Psoas muscle (tissue), 8 donors: ENCODE measurements around the gene ATP8B1. TPM values are rescaled to one million over a fixed set of nuclear protein-coding genes. Genes with fewer than 3 reads are reported as not detected.

Source experiments
- ATAC-seq, 4 donors: fragments of 200-7000 bp; cut with Tn5 transposase; one replicate each; pipeline ENCODE4 v1.9.1; 2020; ENCODE audit warnings: moderate library complexity in 3 of 4, mild to moderate bottlenecking in 2 of 4
- DNase-seq, 2 donors: peaks; one replicate each; pipeline ENCODE4 v3.0.0-alpha.2; 2020
- H3K27ac ChIP-seq: fragments of 200-600 bp; one replicate; pipeline ENCODE4 v1.8.0; 2022
- H3K27me3 ChIP-seq, 3 donors: fragments of 200-600 bp in 1 of 3; one replicate each; pipeline versions ENCODE4 v1.6.1 to v1.8.0; 2013 to 2022; ENCODE audit warnings: low read length in 2 of 3, mild to moderate bottlenecking in 2 of 3, moderate library complexity in 1 of 3; ENCODE audit not compliant: insufficient read depth in 3 of 3
- H3K36me3 ChIP-seq, 2 donors: fragments of 200-600 bp in 1 of 2; one replicate each; pipeline versions ENCODE4 v1.6.1 to v1.8.0; 2013 to 2022; ENCODE audit warnings: low read depth in 1 of 2, mild to moderate bottlenecking in 1 of 2, moderate library complexity in 1 of 2; ENCODE audit not compliant: insufficient read depth in 1 of 2
- H3K4me1 ChIP-seq: fragments of 200-600 bp; one replicate; pipeline ENCODE4 v1.8.0; 2022
- H3K4me3 ChIP-seq: fragments of 200-600 bp; one replicate; pipeline ENCODE4 v1.8.0; 2022; ENCODE audit warnings: mild to moderate bottlenecking
- H3K9me3 ChIP-seq: fragments of 200-600 bp; one replicate; pipeline ENCODE4 v1.8.0; 2022
- WGBS, 3 donors: extraction: QIAGEN DNeasy Blood & Tissue Kit; methylation state at CpG; one replicate each; pipeline versions ENCODE4 v1.1.6 to v1.1.7; 2013; 5-methylcytosine and 5-hydroxymethylcytosine counted together
- intact Hi-C, 2 donors: fragments of 100-400 bp; cut with DNase I; formaldehyde crosslinking; loops; one replicate each; pipeline versions ENCODE4 v1.11.0 to v1.14.2; 2022
- polyA plus RNA-seq, 3 donors: library from polyadenylated mRNA; stranded (reverse); fragments of 200-250 nt; gene quantifications; one replicate each; pipeline ENCODE4 v1.2.3, GENCODE V29; 2013
- total RNA-seq, 4 donors: library from RNA; stranded (reverse); fragmentation: NEBNext Ultra II Directional in 2 of 4; extraction: Animal tissue kit (Norgen Biotek cat#: 25700) in 2 of 4; gene quantifications; one replicate each; pipeline versions ENCODE4 v1.2.1 to v1.2.4, GENCODE V29; 2021 to 2023
- TF ChIP-seq, protein P1 (sequence below): fragments of 200-600 bp; IDR thresholded peaks from one replicate; pipeline ENCODE4 v1.8.0; 2022; ENCODE audit warnings: antibody characterized with exemption
- donor health status: healthy with polysubstance abuse.
- donor health status: DM: no; HTN: no; CAD: no; lungs with moderate emphysema.
- donor health status: Bipolar disorder and iron deficiency.
- donor health status: healthy.
- donor health status: DM: yes; HTN: yes; CAD: no.
- donor health status: DM: no; HTN: no; CAD: no.
- donor health status: DM: no; HTN: no; CAD: no.
- donor health status: DM: yes; HTN: yes; CAD: no.

The ATP8B1 gene
- total and polyA plus RNA-seq, 7 donors = 0.45 to 2.5 (median 1.2) TPM

DNA sequence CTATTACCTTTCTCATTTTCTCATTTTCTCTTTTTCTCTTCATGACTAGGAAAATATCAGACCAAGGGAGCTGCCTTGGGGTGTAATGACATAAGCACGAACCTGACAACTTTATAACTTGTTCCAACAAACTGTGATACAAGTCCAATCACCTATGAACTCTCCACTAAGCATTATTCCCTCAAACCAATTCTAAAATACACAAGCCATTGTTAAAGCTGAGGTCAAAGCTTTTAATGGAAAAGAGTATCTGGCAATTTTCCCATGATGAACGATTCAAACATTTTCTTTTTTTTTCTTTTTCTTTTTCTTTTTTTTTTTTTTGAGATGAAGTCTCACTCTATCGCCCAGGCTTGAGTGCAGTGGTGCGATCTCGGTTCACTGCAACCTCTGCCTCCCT, 133.1 kb downstream of the ATP8B1 start:
- WGBS, 3 donors = 87 to 89% (median 87%) methylated on average over 5 of the region's 5 CpGs
- no peak overlapping the region for H3K27ac ChIP-seq
- H3K27me3 ChIP-seq = no peaks in the 10 kb centered on the region
- peaks cover 3 to 12% of the 10 kb centered on the region in 2 donors for H3K36me3 ChIP-seq
- TF ChIP-seq, protein P1, sequence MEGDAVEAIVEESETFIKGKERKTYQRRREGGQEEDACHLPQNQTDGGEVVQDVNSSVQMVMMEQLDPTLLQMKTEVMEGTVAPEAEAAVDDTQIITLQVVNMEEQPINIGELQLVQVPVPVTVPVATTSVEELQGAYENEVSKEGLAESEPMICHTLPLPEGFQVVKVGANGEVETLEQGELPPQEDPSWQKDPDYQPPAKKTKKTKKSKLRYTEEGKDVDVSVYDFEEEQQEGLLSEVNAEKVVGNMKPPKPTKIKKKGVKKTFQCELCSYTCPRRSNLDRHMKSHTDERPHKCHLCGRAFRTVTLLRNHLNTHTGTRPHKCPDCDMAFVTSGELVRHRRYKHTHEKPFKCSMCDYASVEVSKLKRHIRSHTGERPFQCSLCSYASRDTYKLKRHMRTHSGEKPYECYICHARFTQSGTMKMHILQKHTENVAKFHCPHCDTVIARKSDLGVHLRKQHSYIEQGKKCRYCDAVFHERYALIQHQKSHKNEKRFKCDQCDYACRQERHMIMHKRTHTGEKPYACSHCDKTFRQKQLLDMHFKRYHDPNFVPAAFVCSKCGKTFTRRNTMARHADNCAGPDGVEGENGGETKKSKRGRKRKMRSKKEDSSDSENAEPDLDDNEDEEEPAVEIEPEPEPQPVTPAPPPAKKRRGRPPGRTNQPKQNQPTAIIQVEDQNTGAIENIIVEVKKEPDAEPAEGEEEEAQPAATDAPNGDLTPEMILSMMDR = no peak
- intact Hi-C loops = no loop called here
- no peak for ATAC-seq
- no peak for DNase-seq
- H3K4me3 ChIP-seq = no peak overlapping the region
- H3K9me3 ChIP-seq = peaks cover 7% of the 10 kb centered on the region
- H3K4me1 ChIP-seq = no peaks in the 10 kb centered on the region

DNA sequence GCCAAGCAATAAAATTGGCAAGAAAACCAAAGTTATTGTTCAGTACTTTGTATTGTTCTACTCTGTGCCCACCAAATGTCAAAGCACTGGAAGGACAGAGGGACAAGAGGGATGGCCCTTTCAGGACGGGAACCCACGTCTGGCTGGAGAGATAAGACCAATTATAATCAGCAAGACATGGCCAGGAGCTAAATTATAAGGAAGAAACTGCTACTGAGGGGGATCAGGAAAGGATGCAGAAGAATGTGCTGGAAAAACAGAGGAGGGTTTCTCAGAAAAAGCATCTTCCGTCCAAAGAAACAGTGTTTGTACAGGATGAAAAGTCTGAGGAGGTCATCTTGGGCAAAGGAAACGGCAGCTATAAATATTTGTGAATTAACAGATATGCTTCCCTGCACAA, 135.1 kb downstream of the ATP8B1 start:
- peaks cover under 1% of the 10 kb centered on the region for H3K9me3 ChIP-seq
- DNase-seq = no peak
- intact Hi-C loops = no loop called here
- TF ChIP-seq, protein P1 = no peak
- H3K27me3 ChIP-seq = no peaks in the 10 kb centered on the region
- ATAC-seq = no peak
- H3K4me1 ChIP-seq = no peaks in the 10 kb centered on the region
- H3K27ac ChIP-seq = no peak overlapping the region
- WGBS, 3 donors = 64 to 71% (median 64%) methylated on average over 4 of the region's 4 CpGs
- H3K4me3 ChIP-seq = no peak overlapping the region
- peaks cover 0 to 3% of the 10 kb centered on the region in 2 donors for H3K36me3 ChIP-seq

DNA sequence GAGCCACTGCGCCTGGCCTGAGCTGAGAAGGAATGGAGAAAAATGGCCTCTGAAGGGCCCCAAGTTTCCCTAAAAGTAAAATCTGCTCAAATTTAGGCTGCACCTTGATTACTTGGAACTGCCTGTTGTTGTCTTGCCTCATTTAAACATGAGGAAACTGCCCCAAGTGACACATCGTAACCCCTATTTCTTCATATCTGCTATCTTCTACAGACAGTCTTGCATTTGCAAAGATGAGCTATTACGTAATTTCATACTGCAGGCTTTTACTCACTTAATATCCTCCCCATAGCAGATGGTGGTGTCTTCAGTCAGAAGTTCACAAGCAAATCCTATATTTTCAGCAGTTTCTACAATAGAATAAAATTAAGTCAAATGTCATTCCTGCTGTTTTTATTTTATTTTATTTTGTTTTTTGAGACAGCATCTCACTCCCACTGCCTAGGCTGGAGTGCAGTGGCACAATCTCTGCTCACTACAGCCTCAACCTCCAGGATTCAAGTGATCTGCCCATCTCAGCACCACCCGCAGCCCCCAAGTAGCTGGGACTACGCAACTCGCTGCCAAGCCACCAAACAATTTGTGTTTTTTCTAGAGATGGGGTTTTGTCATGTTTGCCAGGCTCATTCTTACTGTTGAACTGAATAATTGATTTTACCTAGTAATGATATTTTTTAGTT, 136.2 kb downstream of the ATP8B1 start:
- intact Hi-C loops = no loop called here
- H3K4me1 ChIP-seq = no peaks in the 10 kb centered on the region
- H3K36me3 ChIP-seq = peaks cover 3% of the 10 kb centered on the region in 2 donors
- WGBS, 3 donors = 78 to 90% (median 87%) methylated on average over 6 of the region's 6 CpGs
- H3K4me3 ChIP-seq = no peak overlapping the region
- DNase-seq = no peak
- H3K27me3 ChIP-seq = no peaks in the 10 kb centered on the region
- TF ChIP-seq, protein P1 = no peak
- ATAC-seq = peak in 3 of 4 donors; percentile 68 to 77 (median 69)
- H3K27ac ChIP-seq = no peak overlapping the region
- H3K9me3 ChIP-seq = no peaks in the 10 kb centered on the region

DNA sequence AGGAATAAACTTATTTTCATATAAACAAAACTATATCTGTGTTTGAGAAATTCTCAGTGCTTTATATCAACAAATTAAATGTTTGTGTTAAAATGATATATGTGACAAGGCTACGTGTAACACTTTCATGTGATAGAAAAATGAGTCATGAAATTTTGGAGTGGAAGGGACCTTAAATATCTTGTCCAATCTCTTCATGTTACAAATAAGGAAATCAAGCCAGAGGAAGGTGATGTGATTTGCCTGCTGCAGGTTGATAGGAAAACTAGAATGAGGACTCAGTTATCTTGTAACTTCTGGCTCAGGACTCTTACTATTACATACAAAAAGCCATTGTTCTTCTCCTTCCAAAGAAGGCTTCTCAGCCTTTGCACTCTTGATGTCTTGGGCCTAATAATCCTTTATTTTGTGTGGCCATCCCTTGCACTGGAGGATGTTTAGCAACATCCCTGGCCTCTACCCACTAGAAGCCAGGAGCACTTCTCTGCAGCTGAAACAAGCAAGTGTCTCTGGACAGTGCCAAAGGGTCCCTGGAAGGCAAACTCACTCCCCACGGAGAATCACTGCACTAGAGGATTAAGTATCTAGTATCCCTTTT, 138.4 kb downstream of the ATP8B1 start:
- WGBS, 3 donors = 47 to 82% (median 66%) methylated on average over 2 of the region's 2 CpGs
- H3K4me3 ChIP-seq = no peak overlapping the region
- intact Hi-C loops = no loop called here
- no peak for DNase-seq
- TF ChIP-seq, protein P1 = no peak
- no peaks in the 10 kb centered on the region for H3K4me1 ChIP-seq
- no peak overlapping the region for H3K27ac ChIP-seq
- no peaks in the 10 kb centered on the region for H3K27me3 ChIP-seq
- H3K36me3 ChIP-seq = peaks cover 0 to 23% of the 10 kb centered on the region in 2 donors
- ATAC-seq = no peak
- no peaks in the 10 kb centered on the region for H3K9me3 ChIP-seq
